Astrocyte (in vitro differentiated cells and primary cell): Measurements from ENCODE around the gene GIT2.

Source experiments
- EZH2 ChIP-seq: IDR thresholded peaks from 2 replicates; pipeline ENCODE4 v1.6.1; 2012; ENCODE audit warnings: mild to moderate bottlenecking, low read length, inconsistent platforms; ENCODE audit not compliant: insufficient read depth
- TF ChIP-seq, protein P1 (sequence below): IDR thresholded peaks from 2 replicates; pipeline ENCODE4 v1.5.1; 2011; ENCODE audit warnings: low read depth, mild to moderate bottlenecking, inconsistent platforms, low read length, moderate library complexity; ENCODE audit not compliant: insufficient read depth

DNA sequence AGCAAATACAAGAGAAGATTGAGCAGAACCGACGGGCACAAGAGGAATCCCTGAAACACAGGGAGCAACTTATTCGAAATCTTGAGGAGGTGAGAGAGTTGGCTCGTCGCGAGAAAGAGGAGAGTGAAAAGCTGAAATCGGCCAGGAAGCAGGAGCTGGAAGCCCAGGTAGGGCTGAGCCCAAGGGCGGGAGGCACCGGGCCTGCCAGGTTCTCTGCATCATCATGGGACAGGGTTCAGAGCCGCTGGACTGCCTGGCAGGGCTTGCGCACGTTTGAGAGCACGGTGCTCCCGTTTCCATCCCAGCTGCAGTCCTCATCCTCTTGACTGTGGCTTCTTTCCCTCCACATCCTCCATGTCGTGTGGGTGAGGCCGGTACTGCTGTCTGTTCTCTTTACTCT, 81.7 kb downstream of the GIT2 start:
- TF ChIP-seq, protein P1, sequence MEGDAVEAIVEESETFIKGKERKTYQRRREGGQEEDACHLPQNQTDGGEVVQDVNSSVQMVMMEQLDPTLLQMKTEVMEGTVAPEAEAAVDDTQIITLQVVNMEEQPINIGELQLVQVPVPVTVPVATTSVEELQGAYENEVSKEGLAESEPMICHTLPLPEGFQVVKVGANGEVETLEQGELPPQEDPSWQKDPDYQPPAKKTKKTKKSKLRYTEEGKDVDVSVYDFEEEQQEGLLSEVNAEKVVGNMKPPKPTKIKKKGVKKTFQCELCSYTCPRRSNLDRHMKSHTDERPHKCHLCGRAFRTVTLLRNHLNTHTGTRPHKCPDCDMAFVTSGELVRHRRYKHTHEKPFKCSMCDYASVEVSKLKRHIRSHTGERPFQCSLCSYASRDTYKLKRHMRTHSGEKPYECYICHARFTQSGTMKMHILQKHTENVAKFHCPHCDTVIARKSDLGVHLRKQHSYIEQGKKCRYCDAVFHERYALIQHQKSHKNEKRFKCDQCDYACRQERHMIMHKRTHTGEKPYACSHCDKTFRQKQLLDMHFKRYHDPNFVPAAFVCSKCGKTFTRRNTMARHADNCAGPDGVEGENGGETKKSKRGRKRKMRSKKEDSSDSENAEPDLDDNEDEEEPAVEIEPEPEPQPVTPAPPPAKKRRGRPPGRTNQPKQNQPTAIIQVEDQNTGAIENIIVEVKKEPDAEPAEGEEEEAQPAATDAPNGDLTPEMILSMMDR: no peak
- TF ChIP-seq EZH2: no peak
